ENCODE data around the gene TRPM3. TPM values are rescaled to one million over a fixed set of nuclear protein-coding genes. Genes with fewer than 3 reads are reported as not detected.

TRPM3 gene
- total and polyA plus RNA-seq, 2 donors (not counting 1 experiment from before 2014, with no cell fraction given): not detected

DNA sequence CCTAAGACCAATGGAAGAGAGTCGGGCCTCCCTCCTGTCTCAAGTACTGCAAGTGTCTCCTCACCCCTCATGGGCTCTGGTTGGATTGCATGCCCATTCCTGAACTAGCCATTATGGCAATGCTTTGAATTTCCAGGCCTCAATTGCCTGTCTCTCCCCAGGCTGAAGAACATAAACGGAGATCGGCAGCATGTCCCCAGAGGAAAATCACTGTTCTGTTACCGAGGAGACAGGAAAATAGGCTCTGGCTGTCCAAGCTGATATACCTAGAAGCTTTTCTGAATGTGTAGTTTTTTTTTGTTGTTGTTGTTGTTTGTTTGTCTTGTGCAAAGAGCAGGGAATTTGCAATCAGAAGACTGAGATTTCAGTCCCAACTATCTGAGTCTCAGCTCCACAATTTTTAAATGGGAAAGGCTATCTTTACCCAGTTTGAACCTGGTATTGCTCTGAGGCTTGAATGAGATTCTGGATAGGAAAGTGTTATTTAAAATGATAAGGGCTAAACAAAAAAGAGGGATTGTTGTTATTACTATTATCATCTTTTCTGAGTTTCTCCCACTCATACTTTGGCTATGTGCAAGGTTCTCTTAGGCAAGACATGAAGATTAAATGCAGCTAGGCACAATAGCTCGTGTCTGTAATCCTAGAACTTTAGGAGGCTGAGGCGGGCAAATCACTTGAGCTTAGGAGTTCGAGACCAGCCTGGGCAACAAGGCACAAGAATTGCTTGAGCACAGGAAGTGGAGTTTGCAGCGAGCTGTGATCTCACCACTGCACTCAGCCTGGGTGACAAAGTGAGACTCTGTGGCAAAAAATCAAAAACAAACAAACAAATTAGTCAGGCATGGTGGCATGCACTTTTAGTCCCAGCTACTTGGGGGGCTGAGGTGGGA, 629.7 kb downstream of the TRPM3 start:
- no peak overlapping the region for H3K27ac Mint-ChIP-seq
- POLR2A ChIA-PET: no interaction called here
- no peak overlapping the region for H3K4me3 Mint-ChIP-seq

DNA sequence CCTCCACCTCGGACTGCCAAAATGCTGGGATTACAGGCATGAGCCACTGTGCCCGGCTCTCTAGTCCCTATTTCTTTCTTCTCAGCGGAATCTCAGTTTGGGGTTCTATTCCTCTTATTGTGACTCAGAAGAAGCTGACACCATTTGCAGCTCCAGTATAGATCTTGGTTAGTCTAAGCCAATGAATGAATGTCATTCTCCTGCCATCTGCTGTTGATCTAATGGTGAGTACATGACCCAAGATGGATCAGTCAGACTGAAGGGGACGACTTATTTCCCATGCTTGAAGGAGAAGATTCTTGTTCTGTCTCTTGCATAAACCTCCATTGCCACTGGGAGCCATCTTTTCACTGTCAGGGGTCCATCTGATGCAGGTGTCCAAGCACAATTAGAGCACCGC, 630.9 kb downstream of the TRPM3 start:
- Histone ChIP-seq H3K27me3 (replicated peaks in 1 of 4; ENCODE audit: control extremely low read depth in 1 of 4, control insufficient read depth in 3 of 4, insufficient read depth in 4 of 4, low read length in 3 of 4) (peaks cover 0 to 7% (median 0%) of the 10 kb centered on the region in 4 experiments), H3K4me3 (ENCODE audit: control extremely low read depth in 1 of 5, extremely low read depth in 1 of 5, insufficient read depth in 1 of 5, low read depth in 2 of 5, low read length in 4 of 5) (no peak overlapping the region), H3K27ac (ENCODE audit: low read length in 2 of 2) (no peak overlapping the region), H2AFZ (ENCODE audit: insufficient read depth, low read depth, low read length, poor library complexity, severe bottlenecking) (no peak overlapping the region), H4K20me1 (ENCODE audit: control insufficient read depth, insufficient read depth, low read length, poor library complexity, severe bottlenecking) (no peaks in the 10 kb centered on the region), H3K4me1 (ENCODE audit: control insufficient read depth in 2 of 2, insufficient read depth in 2 of 2, low read length in 2 of 2) (peaks cover 26% of the 10 kb centered on the region in 2 donors), H3K36me3 (replicated peaks in 1 of 2; ENCODE audit: control extremely low read depth in 1 of 2, control insufficient read depth in 1 of 2, extremely low read depth in 1 of 2, insufficient read depth in 2 of 2, low read length in 1 of 2) (no peaks in the 10 kb centered on the region), H3K79me2 (ENCODE audit: control insufficient read depth, insufficient read depth, low read length) (no peaks in the 10 kb centered on the region), H3K9me3 (ENCODE audit: control extremely low read depth in 1 of 3, control insufficient read depth in 2 of 3, insufficient read depth in 1 of 3, low read length in 2 of 3) (no peaks in the 10 kb centered on the region), H3K9ac (ENCODE audit: low read length) (no peak overlapping the region), H3K4me2 (replicated peaks; ENCODE audit: low read depth, low read length, poor library complexity, severe bottlenecking) (no peak overlapping the region)
- intact Hi-C loops (cut with micrococcal nuclease): no loop called here
- no peak overlapping the region for H3K4me3 Mint-ChIP-seq
- POLR2A ChIA-PET: no interaction called here
- H3K4me1 Mint-ChIP-seq: peaks cover 18% of the 10 kb centered on the region
- 29% methylated on average over 1 of the region's 5 CpGs for whole genome bisulfite sequencing (ENCODE audit: insufficient coverage)
- TF ChIP-seq, protein P1, sequence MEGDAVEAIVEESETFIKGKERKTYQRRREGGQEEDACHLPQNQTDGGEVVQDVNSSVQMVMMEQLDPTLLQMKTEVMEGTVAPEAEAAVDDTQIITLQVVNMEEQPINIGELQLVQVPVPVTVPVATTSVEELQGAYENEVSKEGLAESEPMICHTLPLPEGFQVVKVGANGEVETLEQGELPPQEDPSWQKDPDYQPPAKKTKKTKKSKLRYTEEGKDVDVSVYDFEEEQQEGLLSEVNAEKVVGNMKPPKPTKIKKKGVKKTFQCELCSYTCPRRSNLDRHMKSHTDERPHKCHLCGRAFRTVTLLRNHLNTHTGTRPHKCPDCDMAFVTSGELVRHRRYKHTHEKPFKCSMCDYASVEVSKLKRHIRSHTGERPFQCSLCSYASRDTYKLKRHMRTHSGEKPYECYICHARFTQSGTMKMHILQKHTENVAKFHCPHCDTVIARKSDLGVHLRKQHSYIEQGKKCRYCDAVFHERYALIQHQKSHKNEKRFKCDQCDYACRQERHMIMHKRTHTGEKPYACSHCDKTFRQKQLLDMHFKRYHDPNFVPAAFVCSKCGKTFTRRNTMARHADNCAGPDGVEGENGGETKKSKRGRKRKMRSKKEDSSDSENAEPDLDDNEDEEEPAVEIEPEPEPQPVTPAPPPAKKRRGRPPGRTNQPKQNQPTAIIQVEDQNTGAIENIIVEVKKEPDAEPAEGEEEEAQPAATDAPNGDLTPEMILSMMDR (IDR thresholded peaks at IDR 0.05): no peak
- TF ChIP-seq EZH2 (IDR thresholded peaks at IDR 0.05; ENCODE audit: borderline replicate concordance, insufficient read depth, low read depth, low read length, poor library complexity, severe bottlenecking): no peak
- no peak overlapping the region for H3K27ac Mint-ChIP-seq
- no peak for ATAC-seq (ENCODE audit: low read depth)
- no peaks in the 10 kb centered on the region for H3K9me3 Mint-ChIP-seq (ENCODE audit: insufficient read depth)
- H3K27me3 Mint-ChIP-seq: peaks cover 18% of the 10 kb centered on the region
- CTCF ChIA-PET: no interaction called here
- no peak for DNase-seq

More for the DNA sequence above, 629.7 kb downstream of the TRPM3 start:
- Histone ChIP-seq H3K79me2 (ENCODE audit: control insufficient read depth, insufficient read depth, low read length) (no peaks in the 10 kb centered on the region), H4K20me1 (ENCODE audit: control insufficient read depth, insufficient read depth, low read length, poor library complexity, severe bottlenecking) (no peaks in the 10 kb centered on the region), H3K4me2 (replicated peaks; ENCODE audit: low read depth, low read length, poor library complexity, severe bottlenecking) (no peak overlapping the region), H3K4me1 (ENCODE audit: control insufficient read depth in 2 of 2, insufficient read depth in 2 of 2, low read length in 2 of 2) (peaks cover 26% of the 10 kb centered on the region in 2 donors), H3K27ac (ENCODE audit: low read length in 2 of 2) (no peak overlapping the region), H3K9me3 (ENCODE audit: control extremely low read depth in 1 of 3, control insufficient read depth in 2 of 3, insufficient read depth in 1 of 3, low read length in 2 of 3) (no peaks in the 10 kb centered on the region), H3K4me3 (ENCODE audit: control extremely low read depth in 1 of 5, extremely low read depth in 1 of 5, insufficient read depth in 1 of 5, low read depth in 2 of 5, low read length in 4 of 5) (no peak overlapping the region), H3K36me3 (replicated peaks in 1 of 2; ENCODE audit: control extremely low read depth in 1 of 2, control insufficient read depth in 1 of 2, extremely low read depth in 1 of 2, insufficient read depth in 2 of 2, low read length in 1 of 2) (no peaks in the 10 kb centered on the region), H3K27me3 (replicated peaks in 1 of 4; ENCODE audit: control extremely low read depth in 1 of 4, control insufficient read depth in 3 of 4, insufficient read depth in 4 of 4, low read length in 3 of 4) (peaks cover 0 to 7% (median 0%) of the 10 kb centered on the region in 4 experiments), H2AFZ (ENCODE audit: insufficient read depth, low read depth, low read length, poor library complexity, severe bottlenecking) (no peak overlapping the region), H3K9ac (ENCODE audit: low read length) (no peak overlapping the region)
- ATAC-seq (ENCODE audit: low read depth) (no peak), DNase-seq (no peak)
- CTCF ChIA-PET: interaction anchor here (2.0 kb wide), 1 partner anchor 111 kb away, joined by 6 read pairs; no protein-coding TSS in a partner anchor
- Mint-ChIP-seq H3K9me3 (ENCODE audit: insufficient read depth) (no peaks in the 10 kb centered on the region), H3K4me1 (peaks cover 18% of the 10 kb centered on the region), H3K27me3 (peaks cover 18% of the 10 kb centered on the region)
- 89% methylated on average over 7 of the region's 8 CpGs for WGBS (ENCODE audit: insufficient coverage)
- intact Hi-C loops (cut with micrococcal nuclease): no loop called here
- no peak for TF ChIP-seq EZH2 (IDR thresholded peaks at IDR 0.05; ENCODE audit: borderline replicate concordance, insufficient read depth, low read depth, low read length, poor library complexity, severe bottlenecking)
- TF ChIP-seq, protein P1 (IDR thresholded peaks at IDR 0.05): no peak
